BJ (cell line): ENCODE measurements around the gene KLHL29. TPM values are rescaled to one million over a fixed set of nuclear protein-coding genes. Genes with fewer than 3 reads are reported as not detected.

Source experiments
- CTCF ChIA-PET: fragments of 350-600 bp; formaldehyde crosslinking; extraction: SDS; loops from one replicate; lab custom pipeline; 2021; ENCODE audit warnings: antibody characterized with exemption, inconsistent platforms; lab: Yijun Ruan, JAX
- POLR2A ChIA-PET: fragments of 300-600 bp; sonication (Branson Sonifier 250); formaldehyde crosslinking; extraction: SDS; loops from one replicate; lab custom pipeline; 2021; ENCODE audit warnings: antibody characterized with exemption; lab: Charles Lee
- DNase-seq: peaks from one replicate; pipeline ENCODE4 v3.0.0-alpha.2; 2011; ENCODE audit warnings: low read depth
- H3K27me3 ChIP-seq: 2 replicates; pipeline ENCODE4 v1.6.0; 2011; ENCODE audit warnings: low read length; ENCODE audit not compliant: control insufficient read depth, insufficient read depth
- H3K36me3 ChIP-seq: 2 replicates; pipeline ENCODE4 v1.5.1; 2011; ENCODE audit warnings: low read length; ENCODE audit not compliant: control insufficient read depth, insufficient read depth
- H3K4me3 ChIP-seq: 2 replicates; pipeline ENCODE4 v1.5.1; 2011; ENCODE audit warnings: low read depth, mild to moderate bottlenecking, control low read depth, low read length
- polyA plus RNA-seq: library from polyadenylated mRNA; depleted of rRNA; stranded (reverse); fragments of >200 nt; gene quantifications from 2 replicates; pipeline ENCODE4 v1.2.3, GENCODE V29; 2011
- TF ChIP-seq, protein P1 (sequence below): IDR thresholded peaks from 2 replicates; pipeline ENCODE4 v1.5.1; 2011; ENCODE audit warnings: low read depth, mild to moderate bottlenecking, control low read depth, inconsistent platforms, low read length, moderate library complexity; ENCODE audit not compliant: insufficient read depth

Gene KLHL29
- polyA plus RNA-seq, 1 experiment: 10.0 TPM

- ChIA-PET CTCF (no interaction called here), POLR2A (no interaction called here)
- no peak for DNase-seq
- H3K27me3 ChIP-seq: no peaks in the 10 kb centered on the region
- no peak overlapping the region for H3K4me3 ChIP-seq
- H3K36me3 ChIP-seq: no peaks in the 10 kb centered on the region
- TF ChIP-seq, protein P1, sequence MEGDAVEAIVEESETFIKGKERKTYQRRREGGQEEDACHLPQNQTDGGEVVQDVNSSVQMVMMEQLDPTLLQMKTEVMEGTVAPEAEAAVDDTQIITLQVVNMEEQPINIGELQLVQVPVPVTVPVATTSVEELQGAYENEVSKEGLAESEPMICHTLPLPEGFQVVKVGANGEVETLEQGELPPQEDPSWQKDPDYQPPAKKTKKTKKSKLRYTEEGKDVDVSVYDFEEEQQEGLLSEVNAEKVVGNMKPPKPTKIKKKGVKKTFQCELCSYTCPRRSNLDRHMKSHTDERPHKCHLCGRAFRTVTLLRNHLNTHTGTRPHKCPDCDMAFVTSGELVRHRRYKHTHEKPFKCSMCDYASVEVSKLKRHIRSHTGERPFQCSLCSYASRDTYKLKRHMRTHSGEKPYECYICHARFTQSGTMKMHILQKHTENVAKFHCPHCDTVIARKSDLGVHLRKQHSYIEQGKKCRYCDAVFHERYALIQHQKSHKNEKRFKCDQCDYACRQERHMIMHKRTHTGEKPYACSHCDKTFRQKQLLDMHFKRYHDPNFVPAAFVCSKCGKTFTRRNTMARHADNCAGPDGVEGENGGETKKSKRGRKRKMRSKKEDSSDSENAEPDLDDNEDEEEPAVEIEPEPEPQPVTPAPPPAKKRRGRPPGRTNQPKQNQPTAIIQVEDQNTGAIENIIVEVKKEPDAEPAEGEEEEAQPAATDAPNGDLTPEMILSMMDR: no peak
Measured at GRCh38 chr2:23583467-23583866, 198.5 kb downstream of the KLHL29 start.

DNA sequence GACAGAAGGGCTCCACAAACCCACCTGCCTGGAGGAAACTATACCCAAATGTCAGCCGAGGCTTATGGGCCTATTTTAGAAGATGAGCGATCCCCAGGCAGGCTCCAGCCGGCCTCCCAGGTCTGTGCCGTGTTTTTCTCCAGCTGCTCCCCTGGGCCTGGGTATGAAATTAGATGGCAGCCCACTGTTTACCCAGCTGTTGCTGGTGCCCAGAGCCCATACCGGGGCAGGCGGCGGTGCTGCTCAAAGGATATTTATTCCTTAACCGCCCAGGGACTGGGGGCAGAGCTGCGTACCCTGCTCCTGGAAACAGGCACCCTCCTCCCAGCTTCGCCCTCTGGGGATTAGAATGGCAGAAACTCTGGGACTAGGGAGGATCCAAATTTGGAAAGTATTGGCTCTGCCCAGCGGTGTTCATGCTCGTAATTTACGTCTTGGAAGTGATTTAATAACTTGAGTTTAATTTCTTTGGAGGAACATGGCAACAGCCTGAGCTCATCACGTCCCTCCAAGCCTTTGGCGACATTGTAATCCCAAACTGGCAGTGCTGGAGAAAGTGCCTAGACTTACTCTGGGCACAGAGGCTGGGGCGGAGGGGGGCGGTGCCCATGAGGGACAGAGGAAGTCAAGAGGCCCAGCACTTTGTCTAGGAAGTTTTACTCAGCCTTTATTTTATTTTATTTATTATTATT, 199.2 kb downstream of the KLHL29 start:
- Histone ChIP-seq H3K27me3 (no peaks in the 10 kb centered on the region), H3K36me3 (no peaks in the 10 kb centered on the region), H3K4me3 (no peak overlapping the region)
- DNase-seq: no peak
- CTCF ChIA-PET: interaction anchor here (0.6 kb wide), 1 partner anchor 866 kb away, joined by 3 read pairs; no protein-coding TSS in a partner anchor
- POLR2A ChIA-PET: no interaction called here
- TF ChIP-seq, protein P1: no peak

DNA sequence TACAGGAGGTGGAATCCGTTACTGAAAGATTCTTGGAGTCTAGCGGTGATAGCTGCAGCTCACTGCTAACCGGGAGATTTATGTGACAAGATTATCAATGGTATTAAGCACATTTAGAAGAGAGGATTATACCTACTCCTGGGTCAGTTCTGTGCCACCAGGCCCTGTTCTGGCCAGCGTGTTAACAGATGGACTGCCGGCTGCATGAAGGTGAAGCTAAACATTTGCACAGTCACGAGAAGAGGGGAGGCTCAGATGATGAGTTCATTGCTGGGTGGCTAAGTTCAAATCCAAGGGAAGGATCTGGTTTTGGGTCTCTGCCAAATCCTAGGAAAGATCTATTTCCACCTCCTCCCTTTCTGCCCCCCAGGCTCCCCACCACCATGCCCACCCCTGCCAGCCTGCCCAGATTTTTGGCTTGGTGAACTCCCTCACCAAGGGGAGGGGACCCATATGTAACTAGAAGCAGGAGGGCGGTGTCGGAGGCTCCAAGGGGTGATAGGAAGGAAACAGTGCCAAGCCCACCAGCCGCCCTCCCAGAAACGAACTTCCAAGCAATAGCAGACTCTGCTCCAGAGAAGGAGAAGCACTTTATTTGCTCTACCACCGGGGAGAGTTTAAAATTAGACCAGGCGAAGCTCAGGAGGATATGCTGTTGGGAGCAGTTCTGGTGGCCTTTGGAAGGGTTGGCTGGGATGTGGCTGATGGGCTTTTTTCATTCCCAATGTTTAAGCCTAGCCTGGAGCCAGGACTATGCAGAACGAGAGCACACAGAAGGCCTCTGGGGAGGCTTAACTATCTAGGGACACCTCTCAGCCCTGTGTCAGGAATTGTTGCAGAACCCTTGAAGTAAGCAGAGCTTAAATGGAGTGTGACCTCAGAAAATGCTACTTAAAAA, 200.5 kb downstream of the KLHL29 start:
- TF ChIP-seq, protein P1: no peak
- POLR2A ChIA-PET: no interaction called here
- no peak overlapping the region for H3K4me3 ChIP-seq
- no peak for DNase-seq
- peaks cover 2% of the 10 kb centered on the region; the same call in 1 of the 2 replicates for H3K36me3 ChIP-seq
- no peaks in the 10 kb centered on the region for H3K27me3 ChIP-seq
- CTCF ChIA-PET: no interaction called here

GRCh38 chr2:23586741-23587306, 201.8 kb downstream of the KLHL29 start:
- Histone ChIP-seq H3K4me3 (no peak overlapping the region), H3K27me3 (no peaks in the 10 kb centered on the region), H3K36me3 (peaks cover 3% of the 10 kb centered on the region; the same call in 1 of the 2 replicates)
- ChIA-PET CTCF (interaction anchor here (0.6 kb wide), 1 partner anchor 31 kb away, joined by 3 read pairs; no protein-coding TSS in a partner anchor), POLR2A (no interaction called here)
- TF ChIP-seq, protein P1: no peak
- DNase-seq: no peak
